GM19463 (cell line): ENCODE data around the gene FAM227B.
"Not testable (repeated sequence)": the region's sequence is repeated elsewhere in the genome, so short reads cannot be mapped to it uniquely, and the experiment has no call there.

Experiments
- ATAC-seq: cut with Tn5 transposase; IDR thresholded peaks from one replicate; pipeline ENCODE4 v1.9.1; 2021; ENCODE audit warnings: mild to moderate bottlenecking, moderate library complexity; ENCODE audit not compliant: unreplicated experiment

The FAM227B gene

GRCh38 chr15:49441356-49441755, 179.3 kb downstream of the FAM227B start:
- ATAC-seq, result no peak

GRCh38 chr15:49439678-49440395, 180.8 kb downstream of the FAM227B start:
- ATAC-seq, result no peak

DNA sequence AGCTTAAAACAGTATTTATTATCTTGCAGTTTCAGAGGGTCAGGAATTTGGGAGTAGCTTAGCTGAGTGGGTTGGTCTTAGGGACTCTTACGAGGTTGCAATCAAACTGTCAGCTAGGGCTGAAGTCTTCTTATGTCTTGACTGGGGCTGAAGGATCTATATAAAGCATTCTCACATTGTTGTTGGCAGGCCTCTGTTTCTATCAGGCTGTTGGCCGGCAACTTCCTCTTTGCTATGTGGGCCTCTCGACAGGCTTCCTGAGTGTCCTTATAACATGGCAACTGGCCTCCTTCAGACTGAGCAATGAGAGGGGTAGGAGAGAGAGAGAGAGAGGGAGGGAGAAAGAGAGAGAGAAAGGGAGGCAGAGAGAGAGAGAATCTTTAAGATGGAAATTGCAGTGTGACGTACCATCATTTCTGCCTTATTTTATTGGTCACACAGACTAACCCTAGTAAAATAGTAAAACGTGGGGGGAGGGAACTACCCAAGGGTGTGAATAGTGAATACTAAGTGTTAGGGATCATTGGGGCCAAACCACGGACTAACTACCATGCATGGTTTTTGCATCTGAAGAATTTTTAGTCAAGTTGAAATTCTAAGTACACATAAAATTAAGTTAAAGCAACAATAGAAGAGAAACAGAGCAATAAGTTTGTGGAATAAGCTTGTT, 181.5 kb downstream of the FAM227B start:
- ATAC-seq, result peak; percentile 82

DNA sequence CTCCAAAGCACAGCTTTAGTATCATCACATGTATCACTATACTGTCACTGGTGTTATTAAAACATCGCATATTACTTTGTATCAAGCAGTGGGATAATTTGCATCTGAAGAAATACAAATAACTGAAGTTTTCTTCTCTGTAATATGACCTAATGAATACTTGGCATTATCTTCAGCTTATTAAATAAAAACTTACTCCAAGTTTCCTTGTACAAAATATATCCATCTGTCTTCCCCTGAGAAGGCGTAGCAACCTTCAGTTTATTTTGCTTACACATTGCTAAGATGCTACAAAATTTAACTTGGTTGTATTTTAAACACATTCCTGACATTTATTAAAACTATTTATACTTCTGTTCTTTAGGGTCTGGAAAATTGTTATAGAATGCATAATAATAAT, 183.9 kb downstream of the FAM227B start:
- ATAC-seq, result no peak

GRCh38 chr15:49435174-49435573, 185.4 kb downstream of the FAM227B start:
- ATAC-seq, result no peak

GRCh38 chr15:49430046-49430445, 190.6 kb downstream of the FAM227B start:
- no peak for ATAC-seq

- ATAC-seq, result no peak
Observed at GRCh38 chr15:49428409-49429095, 192.1 kb downstream of the FAM227B start.

DNA sequence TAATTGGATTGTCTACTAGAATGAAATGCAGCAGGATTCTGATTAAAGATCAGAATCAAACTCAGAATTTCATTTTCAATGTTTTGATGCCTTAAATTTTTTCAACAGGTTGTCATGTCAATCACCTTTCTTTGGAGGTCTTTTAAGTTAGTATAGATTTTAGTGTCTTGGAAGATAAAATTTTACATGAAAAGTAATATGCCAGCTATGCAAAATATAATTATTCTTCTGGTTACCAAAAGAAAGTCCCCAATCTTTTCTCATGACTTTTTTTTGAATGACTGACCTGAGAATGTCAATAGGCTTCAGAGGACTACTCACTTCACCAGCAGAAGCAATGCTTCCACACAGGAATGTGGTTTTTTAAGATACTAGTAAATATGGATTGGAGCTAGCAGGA, 193.2 kb downstream of the FAM227B start:
- no peak for ATAC-seq

GRCh38 chr15:49424954-49425353, 195.7 kb downstream of the FAM227B start:
- ATAC-seq, result no peak

- no peak for ATAC-seq
Observed at GRCh38 chr15:49423901-49424550, 196.6 kb downstream of the FAM227B start.

DNA sequence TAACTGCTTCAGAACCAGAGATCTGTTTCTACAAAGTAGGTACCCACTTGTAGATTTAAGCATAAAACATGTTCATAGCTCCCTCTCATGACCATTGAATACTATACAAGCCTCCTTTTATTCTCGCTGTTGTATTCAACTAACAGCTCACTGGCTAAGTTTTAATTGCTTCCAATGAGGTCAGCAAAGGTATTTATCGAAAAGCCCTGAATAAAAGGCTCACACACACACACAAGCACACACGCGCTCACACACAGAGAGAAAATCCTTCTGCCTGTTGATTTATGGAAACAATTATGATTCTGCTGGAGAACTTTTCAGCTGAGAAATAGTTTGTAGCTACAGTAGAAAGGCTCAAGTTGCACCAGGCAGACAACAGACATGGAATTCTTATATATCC, 197.6 kb downstream of the FAM227B start, which contains the start of gene FGF7:
TSS of gene FGF7 (plus strand) at position 222 of the 400 bp plus-strand sequence. CDS start 1,056 bp downstream, outside the sequence.
- no peak for ATAC-seq

- no peak for ATAC-seq
Observed at GRCh38 chr15:49421991-49422390, 198.6 kb downstream of the FAM227B start.

DNA sequence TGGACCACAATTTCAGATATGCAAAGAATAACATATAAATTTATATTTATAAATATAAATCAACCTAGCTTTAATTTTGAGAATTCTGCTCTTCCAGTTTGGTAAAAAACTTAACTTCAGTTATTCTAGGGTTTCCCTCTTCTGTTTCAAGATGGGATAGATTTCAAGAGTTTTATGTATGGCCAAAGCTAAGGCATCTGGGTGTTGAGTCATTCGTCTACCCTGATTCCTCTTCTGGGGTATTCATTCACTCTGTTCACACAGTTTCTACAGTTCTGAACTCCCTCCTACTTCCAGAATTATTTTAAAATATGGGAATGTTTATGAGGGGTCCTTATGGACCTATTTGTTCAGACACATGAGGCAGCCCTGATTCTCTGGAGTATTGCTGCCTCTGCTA, 201.8 kb downstream of the FAM227B start:
- no peak for ATAC-seq

DNA sequence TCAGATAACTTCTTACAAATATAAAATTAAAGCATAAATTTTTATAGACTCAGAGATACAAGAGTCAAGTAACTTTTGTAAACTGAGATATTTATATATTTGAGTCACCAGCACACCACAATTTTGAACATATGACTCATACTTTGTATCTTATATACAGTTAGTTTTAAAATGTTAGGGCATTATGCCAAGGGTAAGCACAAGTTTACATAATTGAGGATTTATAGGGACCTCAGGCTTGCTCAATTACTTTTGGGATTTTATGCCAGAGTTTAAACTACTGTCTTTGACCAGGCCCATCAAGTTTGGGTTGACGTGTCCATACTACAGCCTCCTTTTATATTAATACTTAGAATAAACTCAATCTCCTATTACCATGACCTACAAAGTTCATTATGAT, 205.0 kb downstream of the FAM227B start:
- ATAC-seq, result no peak

DNA sequence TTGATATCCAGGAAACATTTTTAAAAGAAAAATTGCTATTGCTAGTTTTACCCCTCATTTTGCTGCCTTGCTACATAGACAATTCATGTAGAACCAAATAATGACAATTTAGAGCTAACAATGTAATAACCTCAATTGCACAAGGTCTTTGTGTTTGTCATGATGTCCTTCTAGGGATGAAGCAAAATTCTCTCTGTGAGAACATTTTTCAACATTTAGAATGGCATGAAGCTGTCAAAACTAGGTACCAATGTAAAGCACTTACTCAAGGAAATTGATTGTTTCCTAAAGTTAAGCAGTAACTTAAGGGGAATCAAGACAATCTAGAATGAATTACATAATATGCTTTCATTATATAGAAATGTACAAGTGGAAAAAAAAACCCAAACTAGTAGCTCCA, 205.5 kb downstream of the FAM227B start:
- no peak for ATAC-seq

GRCh38 chr15:49412797-49413196, 207.8 kb downstream of the FAM227B start:
- no peak for ATAC-seq

DNA sequence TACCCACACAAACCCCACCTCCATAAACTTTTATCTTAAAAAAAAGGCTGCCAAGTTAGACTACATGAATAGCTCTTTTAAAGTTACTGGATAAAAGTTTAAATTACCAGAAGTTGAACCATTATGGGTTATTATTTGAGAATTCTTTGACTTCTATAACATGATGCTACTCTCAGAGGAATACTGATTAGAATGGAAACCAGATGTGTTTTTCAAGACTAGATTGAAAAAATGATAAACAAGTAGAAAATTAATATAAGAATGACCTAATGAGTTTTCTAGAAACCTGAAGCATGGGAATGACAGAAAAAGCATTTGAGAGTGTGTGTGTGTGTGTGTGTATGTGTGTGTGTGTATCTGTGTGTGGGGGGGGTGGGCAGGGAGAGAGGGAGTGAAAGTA, 210.0 kb downstream of the FAM227B start:
- ATAC-seq, result no peak

DNA sequence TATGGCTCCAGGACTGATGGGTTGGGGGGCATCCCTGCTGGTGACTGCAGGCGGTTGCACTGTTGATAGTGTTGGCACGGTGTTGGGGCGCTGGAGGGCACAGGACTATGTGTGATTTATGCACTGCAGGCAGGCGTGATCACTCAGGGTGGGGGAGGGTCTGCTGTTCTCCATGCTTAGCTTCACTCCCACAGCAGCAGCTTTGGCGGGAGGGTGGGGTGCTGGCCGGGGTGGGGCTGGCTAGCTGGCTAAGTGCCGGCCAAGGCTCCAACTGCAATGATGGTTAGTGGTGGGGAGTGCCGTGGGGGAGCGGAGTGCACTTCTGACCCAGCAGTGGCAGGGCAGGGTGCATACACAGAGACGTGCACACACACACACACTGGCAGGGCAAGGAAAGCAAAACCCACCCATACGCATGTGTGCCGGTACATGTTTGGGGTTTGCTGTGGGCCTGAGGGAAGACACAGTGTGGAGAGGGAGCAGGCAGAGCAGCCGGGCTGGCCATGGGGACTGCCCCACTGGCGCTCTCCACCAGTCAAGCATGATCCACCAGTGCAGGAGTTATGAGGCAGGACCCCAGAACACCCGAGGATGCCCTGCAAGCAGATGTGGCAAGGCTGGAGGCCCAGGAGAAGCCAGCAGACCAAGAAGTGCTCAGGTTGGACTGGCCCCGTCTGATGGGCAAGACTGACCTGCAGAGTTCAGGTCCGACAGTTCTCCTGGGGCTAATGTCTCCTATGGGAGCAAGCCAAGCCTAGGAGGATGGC, 214.1 kb downstream of the FAM227B start:
- ATAC-seq, result no peak

DNA sequence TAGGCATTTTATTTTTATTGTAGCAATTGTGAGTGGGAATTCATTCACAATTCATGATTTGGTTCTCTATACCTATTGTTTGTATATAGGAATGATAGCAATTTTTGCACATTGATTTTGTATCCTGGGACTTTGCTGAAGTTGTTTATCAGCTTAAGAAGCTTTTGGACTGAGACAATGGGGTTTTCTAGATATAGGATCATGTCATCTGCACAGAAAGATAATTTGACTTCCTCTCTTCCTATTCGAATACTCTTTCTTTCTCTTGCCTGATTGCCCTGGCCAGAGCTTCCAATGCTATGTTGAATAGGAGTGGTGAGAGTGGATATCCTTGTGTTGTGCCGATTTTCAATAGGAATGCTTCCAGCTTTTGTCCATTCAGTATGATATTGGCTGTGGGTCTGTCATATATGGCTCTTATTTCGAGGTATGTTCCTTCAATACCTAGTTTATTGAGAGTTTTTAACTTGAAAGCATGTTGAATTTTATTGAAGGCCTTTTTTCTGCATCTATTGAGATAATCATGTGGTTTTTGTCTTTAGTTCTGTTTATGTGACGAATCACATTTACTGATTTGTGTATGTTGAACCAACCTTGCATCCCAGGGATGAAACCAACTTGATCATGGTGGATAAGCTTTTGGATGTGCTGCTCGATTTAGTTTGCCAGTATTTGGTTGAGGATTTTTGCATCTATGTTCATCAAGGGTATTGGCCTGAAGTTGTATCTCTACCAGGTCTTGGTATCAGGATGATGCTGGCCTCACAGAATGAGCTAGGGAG, 217.9 kb downstream of the FAM227B start:
- ATAC-seq, result not testable (repeated sequence)

- no peak for ATAC-seq
Observed at GRCh38 chr15:49387471-49387870, 233.1 kb downstream of the FAM227B start.
